Keratinocyte (primary cell): ENCODE results near the gene ATRAID.

Experiments
- CTCF ChIP-seq, 3 experiments: IDR thresholded peaks in 1 of 3; conservative IDR thresholded peaks in 1 of 3; optimal IDR thresholded peaks in 1 of 3; 2 replicates in 2 of 3; 3 replicates in 1 of 3; pipeline versions ENCODE3 to v1.5.1; 2011; ENCODE audit warnings: low read length in 3 of 3, mild to moderate bottlenecking in 3 of 3, moderate library complexity in 2 of 3, control low read depth in 1 of 3, inconsistent platforms in 1 of 3; ENCODE audit not compliant: insufficient read depth in 2 of 3; ENCODE audit errors: extremely low read depth in 1 of 3
- EZH2 ChIP-seq: IDR thresholded peaks from one replicate; pipeline ENCODE4 v1.6.1; 2012; ENCODE audit warnings: inconsistent platforms, mild to moderate bottlenecking, low read length, moderate library complexity

- TF ChIP-seq CTCF (optimal IDR thresholded peaks at IDR 0.05 in 1 of 3, IDR thresholded peaks at IDR 0.05 in 1 of 3, conservative IDR thresholded peaks at IDR 0.05 in 1 of 3; ENCODE audit: extremely low read depth in 1 of 3, insufficient read depth in 2 of 3, low read length in 3 of 3) (no peak), EZH2 (no peak)
Measured at GRCh38 chr2:27206346-27206745, 5.5 kb upstream of the ATRAID start.
